Measurements from ENCODE around the gene ZG16B. TPM values are rescaled to one million over a fixed set of nuclear protein-coding genes. Genes with fewer than 3 reads are reported as not detected.

Gene ZG16B
- total RNA-seq, 4 donors from 2014 or later = 5.6 to 67.9 (median 19.4) TPM

DNA sequence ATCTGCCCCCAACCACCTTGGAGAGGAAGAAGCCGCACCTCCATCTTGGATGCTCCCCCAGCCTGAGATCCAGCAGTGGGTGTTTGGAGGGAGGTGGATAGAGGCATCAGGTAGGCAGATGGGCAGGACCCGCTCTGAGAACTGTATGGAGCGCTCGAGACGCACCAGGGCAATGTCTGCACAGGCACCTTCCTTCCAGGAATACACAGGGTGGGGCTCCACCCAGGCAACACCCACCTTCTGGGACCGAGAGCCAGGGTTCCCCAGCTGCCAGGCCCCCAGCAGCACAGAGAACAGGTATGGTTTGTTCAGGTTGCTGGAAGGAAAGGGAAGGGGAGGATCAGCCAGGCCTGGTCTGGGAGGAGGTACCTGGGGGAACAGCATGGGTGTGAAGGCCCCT lies 25.4 kb downstream of the ZG16B start:
- WGBS, 2 donors = 51 to 63% methylated on average over 6 of the region's 6 CpGs
- intact Hi-C loops (cut with DNase I; ENCODE audit: low total_unique reads) = no loop called here
- no peak for DNase-seq (ENCODE audit: low spot score in 2 of 2)
- no peak overlapping the region for H3K4me3 ChIP-seq (ENCODE audit: low read depth, poor library complexity, severe bottlenecking)
- no peak for TF ChIP-seq POLR2A (IDR thresholded peaks at IDR 0.05)
- TF ChIP-seq, protein P1, sequence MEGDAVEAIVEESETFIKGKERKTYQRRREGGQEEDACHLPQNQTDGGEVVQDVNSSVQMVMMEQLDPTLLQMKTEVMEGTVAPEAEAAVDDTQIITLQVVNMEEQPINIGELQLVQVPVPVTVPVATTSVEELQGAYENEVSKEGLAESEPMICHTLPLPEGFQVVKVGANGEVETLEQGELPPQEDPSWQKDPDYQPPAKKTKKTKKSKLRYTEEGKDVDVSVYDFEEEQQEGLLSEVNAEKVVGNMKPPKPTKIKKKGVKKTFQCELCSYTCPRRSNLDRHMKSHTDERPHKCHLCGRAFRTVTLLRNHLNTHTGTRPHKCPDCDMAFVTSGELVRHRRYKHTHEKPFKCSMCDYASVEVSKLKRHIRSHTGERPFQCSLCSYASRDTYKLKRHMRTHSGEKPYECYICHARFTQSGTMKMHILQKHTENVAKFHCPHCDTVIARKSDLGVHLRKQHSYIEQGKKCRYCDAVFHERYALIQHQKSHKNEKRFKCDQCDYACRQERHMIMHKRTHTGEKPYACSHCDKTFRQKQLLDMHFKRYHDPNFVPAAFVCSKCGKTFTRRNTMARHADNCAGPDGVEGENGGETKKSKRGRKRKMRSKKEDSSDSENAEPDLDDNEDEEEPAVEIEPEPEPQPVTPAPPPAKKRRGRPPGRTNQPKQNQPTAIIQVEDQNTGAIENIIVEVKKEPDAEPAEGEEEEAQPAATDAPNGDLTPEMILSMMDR (IDR thresholded peaks at IDR 0.05) = no peak

DNA sequence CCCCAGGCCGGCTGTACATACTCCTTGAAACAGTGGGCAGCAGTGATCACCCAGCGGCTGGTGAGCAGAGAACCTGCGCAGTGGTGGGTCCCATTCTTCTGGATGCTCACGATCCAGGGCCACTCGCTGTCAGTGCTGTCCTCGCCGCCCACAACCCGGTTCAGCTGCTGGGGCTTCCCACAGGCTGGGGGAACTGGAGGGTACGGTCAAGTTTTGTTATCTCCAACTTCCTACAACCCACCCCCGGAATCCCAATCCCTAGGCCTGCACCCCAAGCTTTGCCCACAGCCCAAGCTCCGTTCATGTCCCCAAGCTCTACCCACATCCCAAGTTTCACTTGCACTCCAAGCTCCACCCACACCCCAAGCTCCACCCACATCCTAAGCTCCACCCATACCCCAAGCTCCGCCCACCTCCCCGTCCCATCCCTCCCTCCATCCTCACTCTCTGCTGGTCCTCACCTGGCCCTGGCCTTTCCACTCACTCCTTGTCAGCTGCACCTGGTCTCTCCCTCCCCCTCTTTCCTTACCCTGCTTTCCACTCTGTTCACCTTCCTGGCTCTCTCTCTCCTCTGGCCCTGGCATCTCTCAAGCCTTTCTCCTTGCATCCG lies 26.1 kb downstream of the ZG16B start:
- TF ChIP-seq, protein P1 (IDR thresholded peaks at IDR 0.05) = no peak
- no peak for TF ChIP-seq POLR2A (IDR thresholded peaks at IDR 0.05)
- no peak overlapping the region for H3K4me3 ChIP-seq (ENCODE audit: low read depth, poor library complexity, severe bottlenecking)
- 74 to 80% methylated on average over 14 of the region's 14 CpGs for WGBS, 2 donors
- no peak for DNase-seq (ENCODE audit: low spot score in 2 of 2)
- intact Hi-C loops (cut with DNase I; ENCODE audit: low total_unique reads) = no loop called here

- no peak for DNase-seq (ENCODE audit: low spot score in 2 of 2)
- H3K4me3 ChIP-seq (ENCODE audit: low read depth, poor library complexity, severe bottlenecking) = no peak overlapping the region
- intact Hi-C loops (cut with DNase I; ENCODE audit: low total_unique reads) = no loop called here
- WGBS, 2 donors = 81 to 82% methylated on average over 10 to 15 of the region's 24 CpGs
- no peak for TF ChIP-seq POLR2A (IDR thresholded peaks at IDR 0.05)
- TF ChIP-seq, protein P1 (IDR thresholded peaks at IDR 0.05) = no peak
Measured at GRCh38 chr16:2856686-2857450, 26.8 kb downstream of the ZG16B start.

DNA sequence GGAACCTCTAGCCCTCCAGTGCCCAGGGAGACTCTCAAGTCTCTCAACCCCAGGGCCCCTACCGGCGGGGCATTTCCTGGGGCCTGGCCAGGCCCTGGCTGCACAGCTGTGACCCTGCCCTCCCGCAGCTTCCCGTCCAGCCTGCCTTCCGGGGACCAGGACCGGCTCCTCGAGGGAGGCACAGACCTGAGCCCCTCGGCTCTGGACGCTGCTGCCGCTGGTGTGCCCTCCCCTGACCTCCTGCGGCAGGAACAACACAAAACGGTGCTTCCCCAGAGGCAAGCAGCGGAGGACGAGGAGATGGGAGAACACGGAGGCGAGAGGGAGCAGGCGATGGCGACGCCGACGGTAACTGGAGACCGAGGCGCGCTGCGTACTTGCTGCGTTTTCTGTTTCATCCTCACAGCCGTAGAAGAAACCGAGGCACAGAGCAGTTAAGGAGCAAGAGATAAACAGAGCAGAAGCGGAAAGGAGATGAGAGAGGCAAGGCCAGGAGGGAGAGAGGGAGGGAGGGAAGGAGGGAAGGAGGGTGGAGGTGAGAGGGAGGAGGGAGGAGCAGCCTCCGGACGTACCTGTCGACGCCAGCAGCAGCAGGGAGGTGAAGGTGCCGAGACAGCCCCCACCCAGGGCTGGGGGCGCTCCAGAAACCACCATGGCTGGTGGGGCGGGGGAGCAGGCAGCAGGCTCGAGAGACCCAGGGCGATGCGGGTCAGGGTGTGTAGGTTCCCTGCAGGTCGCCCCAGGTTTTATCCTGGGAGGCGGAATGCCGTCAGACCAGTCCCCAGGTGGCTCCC lies 27.5 kb downstream of the ZG16B start, which contains the start of gene PRSS22:
PRSS22 (minus strand) TSS at position 720 of the 794 bp plus-strand sequence; CDS start at position 654, 66 bp downstream.
- WGBS, 2 donors = 4 to 10% methylated on average over 33 to 38 of the region's 42 CpGs
- TF ChIP-seq POLR2A (IDR thresholded peaks at IDR 0.05) = no peak
- TF ChIP-seq, protein P1 (IDR thresholded peaks at IDR 0.05) = no peak
- DNase-seq (ENCODE audit: low spot score in 2 of 2) = no peak
- H3K4me3 ChIP-seq (ENCODE audit: low read depth, poor library complexity, severe bottlenecking) = no peak within 1 kb of the TSS
- intact Hi-C loops (cut with DNase I; ENCODE audit: low total_unique reads) = no loop called here

GRCh38 chr16:2858245-2859025 lies 28.3 kb downstream of the ZG16B start:
- 9 to 10% methylated on average over 21 to 23 of the region's 23 CpGs for WGBS, 2 donors
- intact Hi-C loops (cut with DNase I; ENCODE audit: low total_unique reads) = no loop called here
- H3K4me3 ChIP-seq (ENCODE audit: low read depth, poor library complexity, severe bottlenecking) = no peak overlapping the region
- no peak for DNase-seq (ENCODE audit: low spot score in 2 of 2)
- TF ChIP-seq, protein P1 (IDR thresholded peaks at IDR 0.05) = no peak
- TF ChIP-seq POLR2A (IDR thresholded peaks at IDR 0.05) = no peak

All from lower leg skin (tissue), 4 donors.